ENCODE data around the gene LYRM1. TPM values are rescaled to one million over a fixed set of nuclear protein-coding genes. Genes with fewer than 3 reads are reported as not detected.
"Not testable (repeated sequence)": the region's sequence is repeated elsewhere in the genome, so short reads cannot be mapped to it uniquely, and the experiment has no call there.

Gene LYRM1
- polyA plus RNA-seq, 1 donor: 72.6 TPM

DNA sequence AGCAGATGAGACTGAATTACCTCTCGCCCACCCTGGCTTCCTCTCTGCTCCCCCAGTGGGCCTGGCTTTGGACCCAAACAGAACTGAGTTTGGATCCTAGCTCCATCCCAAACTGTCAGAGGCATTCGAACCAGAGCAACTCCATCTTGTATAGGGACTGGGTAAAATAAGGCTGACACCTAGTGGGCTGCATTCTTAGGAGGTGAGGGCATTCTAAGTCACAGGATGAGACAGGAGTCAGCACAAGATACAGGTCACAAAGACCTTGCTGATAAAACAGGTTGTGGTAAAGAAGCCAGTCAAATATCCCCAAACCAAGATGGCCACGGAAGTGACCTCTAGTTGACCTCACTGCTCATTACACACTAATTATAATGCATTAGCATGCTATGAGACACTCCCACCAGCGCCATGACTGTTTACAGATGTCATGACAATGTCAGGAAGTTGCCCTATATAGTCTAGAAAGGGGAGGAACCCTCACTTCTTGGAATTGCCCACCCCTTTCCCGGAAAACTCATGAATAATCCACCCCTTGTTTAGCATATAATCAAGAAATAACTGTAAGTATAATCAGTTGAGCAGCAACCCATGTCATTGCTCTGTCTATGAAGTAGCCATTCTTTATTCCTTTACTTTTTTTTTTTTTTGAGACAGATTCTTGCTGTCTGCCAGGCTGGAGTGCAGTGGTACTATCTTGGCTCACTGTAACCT is 44.4 kb downstream of the LYRM1 start:
- H3K27ac ChIP-seq (ENCODE audit: low read length): no peak overlapping the region
- no peak overlapping the region for H3K4me3 ChIP-seq (ENCODE audit: low read length)
- peak in 1 of 2 donors; percentile 16 for DNase-seq
- H3K36me3 ChIP-seq (ENCODE audit: control insufficient read depth, insufficient read depth, low read length): no peaks in the 10 kb centered on the region
- H3K27me3 ChIP-seq (ENCODE audit: control insufficient read depth, insufficient read depth, low read length): no peaks in the 10 kb centered on the region
- no peaks in the 10 kb centered on the region for H3K9me3 ChIP-seq (ENCODE audit: control insufficient read depth, low read depth, low read length)
- no peaks in the 10 kb centered on the region for H3K4me1 ChIP-seq (ENCODE audit: control insufficient read depth, insufficient read depth, low read length)
- WGBS (ENCODE audit: insufficient coverage, low lambda C conversion rate): no CpG with 5 or more reads among the region's 5 CpGs

- not testable (repeated sequence) for DNase-seq; H3K4me1 ChIP-seq (ENCODE audit: control insufficient read depth, insufficient read depth, low read length); H3K27me3 ChIP-seq (ENCODE audit: control insufficient read depth, insufficient read depth, low read length); H3K4me3 ChIP-seq (ENCODE audit: low read length); H3K9me3 ChIP-seq (ENCODE audit: control insufficient read depth, low read depth, low read length); H3K36me3 ChIP-seq (ENCODE audit: control insufficient read depth, insufficient read depth, low read length); H3K27ac ChIP-seq (ENCODE audit: low read length)
- 93% methylated on average over 5 of the region's 11 CpGs for WGBS (ENCODE audit: insufficient coverage, low lambda C conversion rate)
These were observed 45.0 kb downstream of the LYRM1 start for GRCh38 chr16:20945575-20945875.

GRCh38 chr16:20946015-20946629 is 45.6 kb downstream of the LYRM1 start:
- H3K4me1 ChIP-seq (ENCODE audit: control insufficient read depth, insufficient read depth, low read length): no peaks in the 10 kb centered on the region
- no peak for DNase-seq
- H3K4me3 ChIP-seq (ENCODE audit: low read length): no peak overlapping the region
- H3K27ac ChIP-seq (ENCODE audit: low read length): no peak overlapping the region
- WGBS (ENCODE audit: insufficient coverage, low lambda C conversion rate): no CpG with 5 or more reads among the region's 8 CpGs
- no peaks in the 10 kb centered on the region for H3K36me3 ChIP-seq (ENCODE audit: control insufficient read depth, insufficient read depth, low read length)
- H3K9me3 ChIP-seq (ENCODE audit: control insufficient read depth, low read depth, low read length): no peaks in the 10 kb centered on the region
- no peaks in the 10 kb centered on the region for H3K27me3 ChIP-seq (ENCODE audit: control insufficient read depth, insufficient read depth, low read length)

- no peaks in the 10 kb centered on the region for H3K9me3 ChIP-seq (ENCODE audit: control insufficient read depth, low read depth, low read length)
- no peak overlapping the region for H3K27ac ChIP-seq (ENCODE audit: low read length)
- WGBS (ENCODE audit: insufficient coverage, low lambda C conversion rate): no CpG with 5 or more reads among the region's 9 CpGs
These were observed 47.9 kb downstream of the LYRM1 start for GRCh38 chr16:20948444-20948843.

GRCh38 chr16:20949660-20950059 is 49.1 kb downstream of the LYRM1 start:
- WGBS (ENCODE audit: insufficient coverage, low lambda C conversion rate): 33% methylated on average over 1 of the region's 3 CpGs
- H3K4me1 ChIP-seq (ENCODE audit: control insufficient read depth, insufficient read depth, low read length): no peaks in the 10 kb centered on the region
- H3K27ac ChIP-seq (ENCODE audit: low read length): no peak overlapping the region
- DNase-seq: peak in 1 of 2 donors; percentile 19
- H3K9me3 ChIP-seq (ENCODE audit: control insufficient read depth, low read depth, low read length): no peaks in the 10 kb centered on the region
- H3K36me3 ChIP-seq (ENCODE audit: control insufficient read depth, insufficient read depth, low read length): no peaks in the 10 kb centered on the region
- H3K4me3 ChIP-seq (ENCODE audit: low read length): no peak overlapping the region
- no peaks in the 10 kb centered on the region for H3K27me3 ChIP-seq (ENCODE audit: control insufficient read depth, insufficient read depth, low read length)

More at GRCh38 chr16:20948444-20948843, 47.9 kb downstream of the LYRM1 start:
- Histone ChIP-seq H3K36me3 (ENCODE audit: control insufficient read depth, insufficient read depth, low read length) (no peaks in the 10 kb centered on the region), H3K4me1 (ENCODE audit: control insufficient read depth, insufficient read depth, low read length) (no peaks in the 10 kb centered on the region), H3K27me3 (ENCODE audit: control insufficient read depth, insufficient read depth, low read length) (no peaks in the 10 kb centered on the region), H3K4me3 (ENCODE audit: low read length) (no peak overlapping the region)
- DNase-seq: no peak

- H3K27me3 ChIP-seq (ENCODE audit: control insufficient read depth, insufficient read depth, low read length): no peaks in the 10 kb centered on the region
- no peak overlapping the region for H3K4me3 ChIP-seq (ENCODE audit: low read length)
- no peaks in the 10 kb centered on the region for H3K4me1 ChIP-seq (ENCODE audit: control insufficient read depth, insufficient read depth, low read length)
- WGBS (ENCODE audit: insufficient coverage, low lambda C conversion rate): 100% methylated on average over 1 of the region's 4 CpGs
- H3K27ac ChIP-seq (ENCODE audit: low read length): no peak overlapping the region
- H3K9me3 ChIP-seq (ENCODE audit: control insufficient read depth, low read depth, low read length): no peaks in the 10 kb centered on the region
- H3K36me3 ChIP-seq (ENCODE audit: control insufficient read depth, insufficient read depth, low read length): no peaks in the 10 kb centered on the region
- no peak for DNase-seq
These were observed 49.7 kb downstream of the LYRM1 start for GRCh38 chr16:20950294-20950693.

DNA sequence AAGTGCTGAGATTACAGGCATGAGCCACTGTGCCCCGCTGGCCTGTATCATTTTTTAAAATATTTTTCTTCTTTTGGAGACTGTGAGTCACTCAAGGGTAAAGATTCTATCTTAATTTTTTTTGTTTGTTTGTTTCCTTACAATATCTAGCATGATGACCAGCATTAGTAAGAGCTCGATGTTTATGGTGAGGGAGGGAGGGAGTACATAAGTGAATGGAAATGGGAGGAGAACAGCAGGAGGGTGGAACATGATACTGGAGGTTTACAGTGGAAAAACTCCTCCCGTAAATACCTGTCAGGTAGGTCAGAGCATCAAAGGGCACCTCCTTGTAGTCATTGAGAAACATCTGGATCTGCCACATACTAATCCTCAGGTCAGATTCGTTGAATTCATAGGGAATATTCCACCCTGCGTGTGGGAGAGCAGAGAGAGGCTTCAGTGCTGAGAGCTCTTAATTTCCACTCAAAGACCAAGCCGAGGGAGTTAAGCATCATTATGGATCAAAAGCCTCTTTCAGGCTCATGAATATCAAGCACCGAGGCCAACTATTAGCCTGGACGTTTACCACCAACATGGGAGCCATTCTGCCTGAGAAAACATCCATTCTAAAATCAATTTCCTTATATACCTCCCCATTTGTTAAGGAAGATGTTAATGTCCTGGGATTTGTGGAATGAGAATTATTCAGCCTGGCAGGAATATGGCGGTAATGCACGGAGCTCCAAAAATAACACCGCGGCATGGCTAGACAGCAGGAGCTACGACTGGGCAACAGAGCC is 51.8 kb downstream of the LYRM1 start:
- no peaks in the 10 kb centered on the region for H3K4me1 ChIP-seq (ENCODE audit: control insufficient read depth, insufficient read depth, low read length)
- H3K27me3 ChIP-seq (ENCODE audit: control insufficient read depth, insufficient read depth, low read length): no peaks in the 10 kb centered on the region
- no peak overlapping the region for H3K4me3 ChIP-seq (ENCODE audit: low read length)
- 68% methylated on average over 3 of the region's 13 CpGs for WGBS (ENCODE audit: insufficient coverage, low lambda C conversion rate)
- no peak overlapping the region for H3K27ac ChIP-seq (ENCODE audit: low read length)
- DNase-seq: no peak
- H3K36me3 ChIP-seq (ENCODE audit: control insufficient read depth, insufficient read depth, low read length): no peaks in the 10 kb centered on the region
- no peaks in the 10 kb centered on the region for H3K9me3 ChIP-seq (ENCODE audit: control insufficient read depth, low read depth, low read length)

GRCh38 chr16:20954574-20954973 is 54.0 kb downstream of the LYRM1 start:
- Histone ChIP-seq H3K9me3 (ENCODE audit: control insufficient read depth, low read depth, low read length) (no peaks in the 10 kb centered on the region), H3K4me3 (ENCODE audit: low read length) (no peak overlapping the region), H3K4me1 (ENCODE audit: control insufficient read depth, insufficient read depth, low read length) (no peaks in the 10 kb centered on the region), H3K27me3 (ENCODE audit: control insufficient read depth, insufficient read depth, low read length) (no peaks in the 10 kb centered on the region), H3K27ac (ENCODE audit: low read length) (no peak overlapping the region), H3K36me3 (ENCODE audit: control insufficient read depth, insufficient read depth, low read length) (no peaks in the 10 kb centered on the region)
- DNase-seq: no peak
- WGBS (ENCODE audit: insufficient coverage, low lambda C conversion rate): 100% methylated on average over 2 of the region's 11 CpGs

- 33% methylated on average over 1 of the region's 3 CpGs for WGBS (ENCODE audit: insufficient coverage, low lambda C conversion rate)
These were observed 55.7 kb downstream of the LYRM1 start for GRCh38 chr16:20956319-20956718.

DNA sequence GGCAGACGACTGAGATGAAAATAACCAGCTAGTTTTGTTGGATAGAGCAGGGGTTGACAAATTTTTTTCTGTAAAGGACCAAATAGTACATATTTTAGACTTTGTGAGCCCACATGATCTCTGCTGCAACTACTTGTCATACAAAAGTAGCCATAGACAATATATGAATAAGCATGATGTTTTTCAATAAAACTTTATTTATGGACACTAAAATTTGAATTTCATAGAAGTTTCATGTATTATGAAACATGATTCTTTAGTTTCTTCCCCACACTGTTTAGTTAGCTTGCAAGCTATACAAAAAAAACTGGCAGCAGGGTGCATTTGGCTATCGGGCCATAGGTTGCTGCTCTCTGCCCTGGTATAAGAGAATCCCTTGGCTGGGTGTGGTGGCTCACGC is 56.6 kb downstream of the LYRM1 start:
- DNase-seq: no peak
- no peaks in the 10 kb centered on the region for H3K9me3 ChIP-seq (ENCODE audit: control insufficient read depth, low read depth, low read length)
- no CpG with 5 or more reads among the region's 3 CpGs for WGBS (ENCODE audit: insufficient coverage, low lambda C conversion rate)
- no peak overlapping the region for H3K27ac ChIP-seq (ENCODE audit: low read length)
- no peaks in the 10 kb centered on the region for H3K4me1 ChIP-seq (ENCODE audit: control insufficient read depth, insufficient read depth, low read length)
- H3K4me3 ChIP-seq (ENCODE audit: low read length): no peak overlapping the region
- H3K36me3 ChIP-seq (ENCODE audit: control insufficient read depth, insufficient read depth, low read length): no peaks in the 10 kb centered on the region
- no peaks in the 10 kb centered on the region for H3K27me3 ChIP-seq (ENCODE audit: control insufficient read depth, insufficient read depth, low read length)

More at GRCh38 chr16:20956319-20956718, 55.7 kb downstream of the LYRM1 start:
- Histone ChIP-seq H3K9me3 (ENCODE audit: control insufficient read depth, low read depth, low read length) (no peaks in the 10 kb centered on the region), H3K27me3 (ENCODE audit: control insufficient read depth, insufficient read depth, low read length) (no peaks in the 10 kb centered on the region), H3K4me3 (ENCODE audit: low read length) (no peak overlapping the region), H3K36me3 (ENCODE audit: control insufficient read depth, insufficient read depth, low read length) (no peaks in the 10 kb centered on the region), H3K4me1 (ENCODE audit: control insufficient read depth, insufficient read depth, low read length) (no peaks in the 10 kb centered on the region), H3K27ac (ENCODE audit: low read length) (no peak overlapping the region)
- DNase-seq: no peak

Measured in large intestine (tissue), 3 donors.